Adipose tissue (tissue), 3 donors: Measurements from ENCODE around the gene ACOX1. TPM values are rescaled to one million over a fixed set of nuclear protein-coding genes. Genes with fewer than 3 reads are reported as not detected.
A peak's percentile ranks its signal among the peaks of the same experiment; 100 is the strongest.
"Not testable (repeated sequence)": the region's sequence is repeated elsewhere in the genome, so short reads cannot be mapped to it uniquely, and the experiment has no call there.

Source experiments
- H3K27ac ChIP-seq: one replicate; pipeline ENCODE4 v1.5.1; 2013; ENCODE audit warnings: low read depth, low read length
- WGBS, 3 donors: extraction: QIAGEN DNeasy Blood & Tissue Kit; methylation state at CpG; one replicate each; pipeline ENCODE4 v1.1.7; 2013; 5-methylcytosine and 5-hydroxymethylcytosine counted together
- polyA plus RNA-seq, 3 donors: library from polyadenylated mRNA; stranded (reverse); fragments of 200-250 nt; gene quantifications; one replicate each; pipeline ENCODE4 v1.2.3, GENCODE V29; 2013
- donor health status: healthy with polysubstance abuse.
- donor health status: Bipolar disorder and iron deficiency.
- donor health status: healthy.

ACOX1 gene
- polyA plus RNA-seq, 3 donors: 17.7 to 61.9 (median 19.8) TPM

- 85 to 96% (median 95%) methylated on average over 5 of the region's 5 CpGs for WGBS, 3 donors
- H3K27ac ChIP-seq: no peak overlapping the region
Observed at GRCh38 chr17:75994802-75995370, 15.9 kb upstream of the ACOX1 start.

- no peak overlapping the region for H3K27ac ChIP-seq
- 88 to 96% (median 95%) methylated on average over 9 of the region's 9 CpGs for WGBS, 3 donors
Observed at GRCh38 chr17:75991396-75991795, 12.4 kb upstream of the ACOX1 start.

GRCh38 chr17:75987041-75987440 lies 8.1 kb upstream of the ACOX1 start:
- WGBS, 3 donors: 75 to 82% (median 78%) methylated on average over 4 of the region's 4 CpGs
- no peak overlapping the region for H3K27ac ChIP-seq

GRCh38 chr17:75985986-75986385 lies 7.0 kb upstream of the ACOX1 start:
- H3K27ac ChIP-seq: no peak overlapping the region
- 90 to 91% (median 91%) methylated on average over 4 of the region's 4 CpGs for whole genome bisulfite sequencing, 3 donors

- 33 to 64% (median 59%) methylated on average over 6 of the region's 6 CpGs for WGBS, 3 donors
- no peak overlapping the region for H3K27ac ChIP-seq
Observed at GRCh38 chr17:75983501-75984181, 4.7 kb upstream of the ACOX1 start.

GRCh38 chr17:75981019-75981615 lies 2.2 kb upstream of the ACOX1 start:
- 72 to 80% (median 77%) methylated on average over 7 of the region's 7 CpGs for WGBS, 3 donors
- no peak overlapping the region for H3K27ac ChIP-seq

GRCh38 chr17:75980188-75981018 lies 1.4 kb upstream of the ACOX1 start:
- peak overlapping the region; percentile 93 for H3K27ac ChIP-seq
- 78 to 82% (median 82%) methylated on average over 18 of the region's 18 CpGs for WGBS, 3 donors

- peak overlapping the region; percentile 93 for H3K27ac ChIP-seq
- WGBS, 3 donors: 2 to 8% (median 2%) methylated on average over 19 of the region's 19 CpGs
Observed at GRCh38 chr17:75979705-75980187, 780 bp upstream of the ACOX1 start.

- no peak overlapping the region for H3K27ac ChIP-seq
- 28 to 61% (median 53%) methylated on average over 9 of the region's 9 CpGs for WGBS, 3 donors
Observed at GRCh38 chr17:75976175-75976848, 2.7 kb downstream of the ACOX1 start.

GRCh38 chr17:75975757-75976174 lies 3.2 kb downstream of the ACOX1 start:
- WGBS, 3 donors: 24 to 77% (median 72%) methylated on average over 5 of the region's 5 CpGs
- no peak overlapping the region for H3K27ac ChIP-seq

GRCh38 chr17:75975187-75975586 lies 3.8 kb downstream of the ACOX1 start:
- H3K27ac ChIP-seq: not testable (repeated sequence)
- WGBS, 3 donors: 94 to 97% (median 95%) methylated on average over 6 of the region's 6 CpGs

GRCh38 chr17:75970626-75971025 lies 8.3 kb downstream of the ACOX1 start:
- 65 to 92% (median 89%) methylated on average over 7 of the region's 7 CpGs for WGBS, 3 donors
- no peak overlapping the region for H3K27ac ChIP-seq

- no peak overlapping the region for H3K27ac ChIP-seq
- WGBS, 3 donors: 33 to 51% (median 33%) methylated on average over 4 of the region's 4 CpGs
Observed at GRCh38 chr17:75970011-75970523, 8.9 kb downstream of the ACOX1 start.

GRCh38 chr17:75969044-75969443 lies 9.9 kb downstream of the ACOX1 start:
- not testable (repeated sequence) for H3K27ac ChIP-seq
- 83 to 95% (median 89%) methylated on average over 10 of the region's 10 CpGs for WGBS, 3 donors

- 91 to 96% (median 95%) methylated on average over 6 of the region's 6 CpGs for WGBS, 3 donors
Observed at GRCh38 chr17:75965468-75965867, 13.5 kb downstream of the ACOX1 start.

GRCh38 chr17:75959839-75960511 lies 19.0 kb downstream of the ACOX1 start:
- H3K27ac ChIP-seq: no peak overlapping the region
- 83 to 96% (median 95%) methylated on average over 11 of the region's 11 CpGs for WGBS, 3 donors

More at GRCh38 chr17:75965468-75965867, 13.5 kb downstream of the ACOX1 start:
- H3K27ac ChIP-seq: no peak overlapping the region

GRCh38 chr17:75959051-75959838 lies 19.7 kb downstream of the ACOX1 start:
- WGBS, 3 donors: 23 to 70% (median 66%) methylated on average over 8 of the region's 8 CpGs
- no peak overlapping the region for H3K27ac ChIP-seq
